HG03439 (cell line): ENCODE results near the gene LPP.

Source experiments
- ATAC-seq: cut with Tn5 transposase; IDR thresholded peaks from one replicate; pipeline ENCODE4 v1.9.1; 2021; ENCODE audit warnings: mild to moderate bottlenecking, moderate library complexity; ENCODE audit not compliant: unreplicated experiment

Gene LPP

GRCh38 chr3:188458756-188459155, 304.8 kb downstream of the LPP start:
- no peak for ATAC-seq

- no peak for ATAC-seq
These were observed 311.4 kb downstream of the LPP start for GRCh38 chr3:188465311-188465710.

- no peak for ATAC-seq
These were observed 314.2 kb downstream of the LPP start for GRCh38 chr3:188468196-188468595.

- no peak for ATAC-seq
These were observed 314.7 kb downstream of the LPP start for GRCh38 chr3:188468662-188469061.

- ATAC-seq = no peak
These were observed 315.4 kb downstream of the LPP start for GRCh38 chr3:188469228-188469885.

GRCh38 chr3:188470508-188471130, 316.7 kb downstream of the LPP start:
- no peak for ATAC-seq

- no peak for ATAC-seq
These were observed 317.8 kb downstream of the LPP start for GRCh38 chr3:188471723-188472122.

GRCh38 chr3:188472336-188472735, 318.4 kb downstream of the LPP start:
- ATAC-seq = no peak

GRCh38 chr3:188473045-188473444, 319.1 kb downstream of the LPP start:
- no peak for ATAC-seq

- no peak for ATAC-seq
These were observed 319.8 kb downstream of the LPP start for GRCh38 chr3:188473591-188474288.

GRCh38 chr3:188476935-188477334, 323.0 kb downstream of the LPP start:
- no peak for ATAC-seq

- no peak for ATAC-seq
These were observed 326.1 kb downstream of the LPP start for GRCh38 chr3:188480011-188480410.

GRCh38 chr3:188482929-188483328, 329.0 kb downstream of the LPP start:
- no peak for ATAC-seq

GRCh38 chr3:188486126-188486525, 332.2 kb downstream of the LPP start:
- no peak for ATAC-seq

- ATAC-seq = no peak
These were observed 333.0 kb downstream of the LPP start for GRCh38 chr3:188486952-188487351.

- no peak for ATAC-seq
These were observed 333.7 kb downstream of the LPP start for GRCh38 chr3:188487652-188488051.

- ATAC-seq = no peak
These were observed 334.8 kb downstream of the LPP start for GRCh38 chr3:188488801-188489200.

GRCh38 chr3:188489639-188490405, 335.9 kb downstream of the LPP start:
- no peak for ATAC-seq

- no peak for ATAC-seq
These were observed 336.5 kb downstream of the LPP start for GRCh38 chr3:188490416-188490815.

- no peak for ATAC-seq
These were observed 337.3 kb downstream of the LPP start for GRCh38 chr3:188491276-188491687.

GRCh38 chr3:188496390-188496789, 342.4 kb downstream of the LPP start:
- ATAC-seq = no peak
